Epithelial cell of esophagus (primary cell): ENCODE data around the gene F2R.

ENCODE experiments used
- DNase-seq: peaks from one replicate; pipeline ENCODE4 v3.0.0; 2010; ENCODE audit warnings: low read depth
- H3K4me3 ChIP-seq: 2 replicates; pipeline ENCODE4 v1.5.1; 2011; ENCODE audit warnings: mild to moderate bottlenecking, low read length, control low read depth
- TF ChIP-seq, protein P1 (sequence below): IDR thresholded peaks from 2 replicates; pipeline ENCODE4 v1.5.1; 2011; ENCODE audit warnings: low read depth, mild to moderate bottlenecking, low read length, control low read depth, inconsistent platforms; ENCODE audit not compliant: insufficient read depth; ENCODE audit errors: missing control alignments

Gene F2R

GRCh38 chr5:76717222-76718083 is 1.5 kb downstream of the F2R start:
- H3K4me3 ChIP-seq, result peak overlapping the region; percentile 89
- no peak for DNase-seq
- TF ChIP-seq, protein P1, sequence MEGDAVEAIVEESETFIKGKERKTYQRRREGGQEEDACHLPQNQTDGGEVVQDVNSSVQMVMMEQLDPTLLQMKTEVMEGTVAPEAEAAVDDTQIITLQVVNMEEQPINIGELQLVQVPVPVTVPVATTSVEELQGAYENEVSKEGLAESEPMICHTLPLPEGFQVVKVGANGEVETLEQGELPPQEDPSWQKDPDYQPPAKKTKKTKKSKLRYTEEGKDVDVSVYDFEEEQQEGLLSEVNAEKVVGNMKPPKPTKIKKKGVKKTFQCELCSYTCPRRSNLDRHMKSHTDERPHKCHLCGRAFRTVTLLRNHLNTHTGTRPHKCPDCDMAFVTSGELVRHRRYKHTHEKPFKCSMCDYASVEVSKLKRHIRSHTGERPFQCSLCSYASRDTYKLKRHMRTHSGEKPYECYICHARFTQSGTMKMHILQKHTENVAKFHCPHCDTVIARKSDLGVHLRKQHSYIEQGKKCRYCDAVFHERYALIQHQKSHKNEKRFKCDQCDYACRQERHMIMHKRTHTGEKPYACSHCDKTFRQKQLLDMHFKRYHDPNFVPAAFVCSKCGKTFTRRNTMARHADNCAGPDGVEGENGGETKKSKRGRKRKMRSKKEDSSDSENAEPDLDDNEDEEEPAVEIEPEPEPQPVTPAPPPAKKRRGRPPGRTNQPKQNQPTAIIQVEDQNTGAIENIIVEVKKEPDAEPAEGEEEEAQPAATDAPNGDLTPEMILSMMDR, result no peak

DNA sequence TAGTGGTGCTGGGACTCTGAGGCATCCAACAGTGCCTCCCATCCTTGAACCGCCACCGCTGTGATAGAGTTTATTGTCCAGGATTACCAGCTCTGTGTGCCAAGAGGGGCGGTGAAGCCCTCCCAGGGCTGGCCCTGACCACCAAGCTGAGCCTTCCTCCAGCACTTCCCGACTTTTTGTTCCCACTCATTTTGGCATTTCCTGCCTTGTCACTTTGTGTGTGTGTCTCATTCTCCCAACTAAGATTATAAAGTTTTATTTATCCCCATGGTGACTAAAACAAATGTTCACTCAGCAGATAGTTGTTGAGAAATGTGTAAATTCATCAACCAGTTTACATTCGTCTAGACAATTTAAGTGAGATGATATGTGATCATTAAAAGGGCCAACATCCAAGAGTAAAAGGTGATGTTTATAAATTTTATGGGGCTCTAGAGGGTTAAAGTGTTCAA is 2.5 kb downstream of the F2R start:
- TF ChIP-seq, protein P1, result no peak
- H3K4me3 ChIP-seq, result no peak overlapping the region
- no peak for DNase-seq

- no peak for DNase-seq
- no peak overlapping the region for H3K4me3 ChIP-seq
- TF ChIP-seq, protein P1, result no peak
These were observed 3.0 kb downstream of the F2R start for GRCh38 chr5:76718880-76719279.

DNA sequence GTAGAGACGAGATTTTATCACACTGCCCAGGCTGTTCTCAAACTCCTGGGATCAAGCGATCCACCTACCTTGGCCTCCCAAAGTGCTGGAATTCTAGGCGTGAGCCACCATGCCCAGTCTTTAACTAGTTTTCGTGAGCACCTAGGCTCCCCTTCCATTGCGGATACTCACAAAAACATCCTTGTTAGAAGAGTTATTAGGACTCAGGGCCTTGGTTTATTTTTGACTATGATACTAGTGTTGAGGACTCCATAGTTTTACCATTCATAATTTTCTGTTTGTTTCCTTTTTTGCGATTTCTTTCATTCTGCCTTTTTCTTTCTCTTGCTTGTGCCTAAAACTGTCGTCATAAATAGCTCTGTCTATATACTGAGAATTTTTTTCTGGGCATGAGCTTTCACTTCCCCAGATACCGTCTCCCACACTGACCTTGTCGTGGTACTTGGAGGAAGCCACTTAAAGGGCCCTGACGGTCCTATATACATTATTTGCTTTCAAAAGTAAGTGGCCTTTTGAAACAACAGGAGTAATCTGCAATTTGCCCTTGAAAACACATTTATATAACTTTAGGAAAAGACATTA is 5.2 kb downstream of the F2R start:
- no peak for DNase-seq
- TF ChIP-seq, protein P1, result no peak
- no peak overlapping the region for H3K4me3 ChIP-seq

GRCh38 chr5:76723266-76723665 is 7.3 kb downstream of the F2R start:
- no peak overlapping the region for H3K4me3 ChIP-seq
- TF ChIP-seq, protein P1, result no peak
- DNase-seq, result no peak

- TF ChIP-seq, protein P1, result no peak
These were observed 8.0 kb downstream of the F2R start for GRCh38 chr5:76723906-76724305.

More at GRCh38 chr5:76723906-76724305, 8.0 kb downstream of the F2R start:
- no peak for DNase-seq
- no peak overlapping the region for H3K4me3 ChIP-seq
